ENCODE results near the gene CRYL1. TPM values are rescaled to one million over a fixed set of nuclear protein-coding genes. Genes with fewer than 3 reads are reported as not detected.

The CRYL1 gene
- polyA plus RNA-seq, 1 of the 3 experiments (the other 2 are of a cell fraction), result 34.8 TPM

DNA sequence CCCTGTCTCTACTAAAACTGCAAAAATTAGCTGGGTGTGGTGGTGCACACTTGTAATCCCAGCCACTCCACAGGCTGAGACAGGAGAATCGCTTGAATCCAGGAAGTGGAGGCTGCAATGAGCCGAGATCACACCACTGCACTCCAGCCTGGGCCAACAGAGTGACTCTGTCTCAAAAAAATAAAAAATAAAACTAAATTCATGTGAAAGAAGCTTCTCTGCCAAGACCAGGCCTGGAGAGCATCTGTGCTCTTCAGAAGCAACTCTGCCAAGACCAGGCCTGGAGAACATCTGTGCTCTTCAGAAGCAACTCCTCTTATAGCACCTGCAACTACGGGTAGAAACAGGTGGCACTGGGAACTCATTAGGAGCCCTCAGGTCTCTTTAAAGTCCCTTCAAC is 37.7 kb downstream of the CRYL1 start (continued):
- TF ChIP-seq, protein P1, sequence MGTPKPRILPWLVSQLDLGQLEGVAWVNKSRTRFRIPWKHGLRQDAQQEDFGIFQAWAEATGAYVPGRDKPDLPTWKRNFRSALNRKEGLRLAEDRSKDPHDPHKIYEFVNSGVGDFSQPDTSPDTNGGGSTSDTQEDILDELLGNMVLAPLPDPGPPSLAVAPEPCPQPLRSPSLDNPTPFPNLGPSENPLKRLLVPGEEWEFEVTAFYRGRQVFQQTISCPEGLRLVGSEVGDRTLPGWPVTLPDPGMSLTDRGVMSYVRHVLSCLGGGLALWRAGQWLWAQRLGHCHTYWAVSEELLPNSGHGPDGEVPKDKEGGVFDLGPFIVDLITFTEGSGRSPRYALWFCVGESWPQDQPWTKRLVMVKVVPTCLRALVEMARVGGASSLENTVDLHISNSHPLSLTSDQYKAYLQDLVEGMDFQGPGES (IDR thresholded peaks at IDR 0.05; ENCODE audit: low read depth, low read length), result no peak
- no peak for TF ChIP-seq NFIC (IDR thresholded peaks at IDR 0.05; ENCODE audit: borderline replicate concordance)
- no peak for TF ChIP-seq GABPA (IDR thresholded peaks at IDR 0.05; ENCODE audit: low read depth)
- TF ChIP-seq, protein P2, sequence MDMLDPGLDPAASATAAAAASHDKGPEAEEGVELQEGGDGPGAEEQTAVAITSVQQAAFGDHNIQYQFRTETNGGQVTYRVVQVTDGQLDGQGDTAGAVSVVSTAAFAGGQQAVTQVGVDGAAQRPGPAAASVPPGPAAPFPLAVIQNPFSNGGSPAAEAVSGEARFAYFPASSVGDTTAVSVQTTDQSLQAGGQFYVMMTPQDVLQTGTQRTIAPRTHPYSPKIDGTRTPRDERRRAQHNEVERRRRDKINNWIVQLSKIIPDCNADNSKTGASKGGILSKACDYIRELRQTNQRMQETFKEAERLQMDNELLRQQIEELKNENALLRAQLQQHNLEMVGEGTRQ (IDR thresholded peaks at IDR 0.05; ENCODE audit: borderline replicate concordance, low read depth, low read length), result no peak
- TF ChIP-seq MEF2A (IDR thresholded peaks at IDR 0.05; ENCODE audit: borderline replicate concordance, low read depth), result no peak
- no peak for TF ChIP-seq GATA2 (CRISPR knock-in tag; IDR thresholded peaks at IDR 0.05)
- no peak for TF ChIP-seq YY1 (IDR thresholded peaks at IDR 0.05; ENCODE audit: low read depth)

DNA sequence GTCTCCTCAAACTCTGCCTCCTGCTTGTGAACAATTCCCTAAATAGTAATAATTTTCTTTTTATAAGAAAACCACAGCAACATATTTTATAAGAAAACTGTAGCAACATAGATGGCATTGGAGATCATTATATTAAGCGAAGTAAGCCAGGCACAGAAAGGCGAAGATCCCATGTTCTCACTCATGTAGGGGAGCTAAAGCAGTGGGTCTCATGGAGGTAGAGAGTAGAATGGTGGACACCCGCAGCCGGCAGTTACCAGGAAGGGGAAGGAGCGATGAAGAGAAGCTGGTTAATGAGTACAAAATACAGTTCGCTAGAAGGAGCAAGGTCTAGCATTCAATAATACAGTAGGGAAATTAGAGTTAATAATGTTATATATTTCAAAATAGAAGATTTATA is 42.9 kb downstream of the CRYL1 start:
- DNase-seq, result no peak
- Histone ChIP-seq H3K4me3 (ENCODE audit: low read depth in 2 of 2, low read length in 1 of 2) (no peak overlapping the region), H3K9me2 (no peaks in the 10 kb centered on the region), H3F3A (replicated peaks; ENCODE audit: insufficient read depth) (no peaks in the 10 kb centered on the region), H3K36me3 (replicated peaks in 1 of 2; ENCODE audit: control insufficient read depth in 1 of 2, insufficient read depth in 2 of 2, low read length in 1 of 2) (no peaks in the 10 kb centered on the region), H4K20me1 (ENCODE audit: insufficient read depth) (no peaks in the 10 kb centered on the region), H3K27ac (ENCODE audit: low read depth in 2 of 2, low read length in 1 of 2) (no peak overlapping the region), H3K27me3 (ENCODE audit: insufficient read depth) (no peaks in the 10 kb centered on the region), H3K4me2 (no peak overlapping the region), H2AFZ (ENCODE audit: low read depth) (no peak overlapping the region), H3K79me2 (ENCODE audit: insufficient read depth) (no peaks in the 10 kb centered on the region), H3K9me3 (no peaks in the 10 kb centered on the region), H3K4me1 (ENCODE audit: control insufficient read depth in 1 of 2, insufficient read depth in 2 of 2, low read depth in 1 of 2, low read length in 1 of 2) (peaks cover 0 to 2% of the 10 kb centered on the region in 2 experiments; a peak in 1 of 4 replicates), H3K9ac (no peak overlapping the region)
- 72% methylated on average over 6 of the region's 6 CpGs for WGBS (ENCODE audit: low lambda C conversion rate)
- ChIA-PET CTCF (interaction anchor here (1.0 to 1.6 kb wide), 3 partner anchors 12 to 290 kb away, joined by 3 to 4 read pairs (median 3); no protein-coding TSS in a partner anchor), POLR2A (no interaction called here)
- TF ChIP-seq TAF1 (IDR thresholded peaks at IDR 0.05; ENCODE audit: borderline replicate concordance, low read depth, low read length), result no peak
- no peak for TF ChIP-seq NRF1 (IDR thresholded peaks at IDR 0.05; ENCODE audit: low read depth, low read length)
- no peak for TF ChIP-seq RXRA (IDR thresholded peaks at IDR 0.05; ENCODE audit: borderline replicate concordance, low read depth)
- no peak for TF ChIP-seq FOXJ3 (CRISPR knock-in tag; IDR thresholded peaks at IDR 0.05)
- no peak for TF ChIP-seq ELF1 (IDR thresholded peaks at IDR 0.05)
- TF ChIP-seq SMC3 (IDR thresholded peaks at IDR 0.05; ENCODE audit: low read depth, low read length), result no peak
- no peak for TF ChIP-seq FOSL2 (IDR thresholded peaks at IDR 0.05; ENCODE audit: borderline replicate concordance, low read depth)
- no peak for TF ChIP-seq RAD21 (IDR thresholded peaks at IDR 0.05; ENCODE audit: low read length)
- TF ChIP-seq FOXM1 (IDR thresholded peaks at IDR 0.05; ENCODE audit: low read depth), result no peak
- TF ChIP-seq RCOR1 (IDR thresholded peaks at IDR 0.05; ENCODE audit: low read length), result no peak
- TF ChIP-seq, protein P3, sequence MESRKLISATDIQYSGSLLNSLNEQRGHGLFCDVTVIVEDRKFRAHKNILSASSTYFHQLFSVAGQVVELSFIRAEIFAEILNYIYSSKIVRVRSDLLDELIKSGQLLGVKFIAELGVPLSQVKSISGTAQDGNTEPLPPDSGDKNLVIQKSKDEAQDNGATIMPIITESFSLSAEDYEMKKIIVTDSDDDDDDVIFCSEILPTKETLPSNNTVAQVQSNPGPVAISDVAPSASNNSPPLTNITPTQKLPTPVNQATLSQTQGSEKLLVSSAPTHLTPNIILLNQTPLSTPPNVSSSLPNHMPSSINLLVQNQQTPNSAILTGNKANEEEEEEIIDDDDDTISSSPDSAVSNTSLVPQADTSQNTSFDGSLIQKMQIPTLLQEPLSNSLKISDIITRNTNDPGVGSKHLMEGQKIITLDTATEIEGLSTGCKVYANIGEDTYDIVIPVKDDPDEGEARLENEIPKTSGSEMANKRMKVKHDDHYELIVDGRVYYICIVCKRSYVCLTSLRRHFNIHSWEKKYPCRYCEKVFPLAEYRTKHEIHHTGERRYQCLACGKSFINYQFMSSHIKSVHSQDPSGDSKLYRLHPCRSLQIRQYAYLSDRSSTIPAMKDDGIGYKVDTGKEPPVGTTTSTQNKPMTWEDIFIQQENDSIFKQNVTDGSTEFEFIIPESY (IDR thresholded peaks at IDR 0.05; ENCODE audit: borderline replicate concordance, low read depth), result no peak
- TF ChIP-seq, protein P1 (IDR thresholded peaks at IDR 0.05; ENCODE audit: low read depth, low read length), result no peak
- no peak for TF ChIP-seq TEAD4 (IDR thresholded peaks at IDR 0.05; ENCODE audit: borderline replicate concordance, insufficient read depth)
- TF ChIP-seq, protein P4, sequence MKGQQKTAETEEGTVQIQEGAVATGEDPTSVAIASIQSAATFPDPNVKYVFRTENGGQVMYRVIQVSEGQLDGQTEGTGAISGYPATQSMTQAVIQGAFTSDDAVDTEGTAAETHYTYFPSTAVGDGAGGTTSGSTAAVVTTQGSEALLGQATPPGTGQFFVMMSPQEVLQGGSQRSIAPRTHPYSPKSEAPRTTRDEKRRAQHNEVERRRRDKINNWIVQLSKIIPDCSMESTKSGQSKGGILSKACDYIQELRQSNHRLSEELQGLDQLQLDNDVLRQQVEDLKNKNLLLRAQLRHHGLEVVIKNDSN (IDR thresholded peaks at IDR 0.05; ENCODE audit: borderline replicate concordance, low read depth), result no peak
- TF ChIP-seq, protein P5, sequence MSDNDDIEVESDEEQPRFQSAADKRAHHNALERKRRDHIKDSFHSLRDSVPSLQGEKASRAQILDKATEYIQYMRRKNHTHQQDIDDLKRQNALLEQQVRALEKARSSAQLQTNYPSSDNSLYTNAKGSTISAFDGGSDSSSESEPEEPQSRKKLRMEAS (IDR thresholded peaks at IDR 0.05; ENCODE audit: low read depth), result no peak
- TF ChIP-seq, protein P2 (IDR thresholded peaks at IDR 0.05; ENCODE audit: borderline replicate concordance, low read depth, low read length), result no peak

All from SK-N-SH (cell line).